ENCODE data around the gene AKAP6.

GRCh38 chr14:32426028-32426427 lies 96.9 kb downstream of the AKAP6 start:
- TF ChIP-seq, protein P1, sequence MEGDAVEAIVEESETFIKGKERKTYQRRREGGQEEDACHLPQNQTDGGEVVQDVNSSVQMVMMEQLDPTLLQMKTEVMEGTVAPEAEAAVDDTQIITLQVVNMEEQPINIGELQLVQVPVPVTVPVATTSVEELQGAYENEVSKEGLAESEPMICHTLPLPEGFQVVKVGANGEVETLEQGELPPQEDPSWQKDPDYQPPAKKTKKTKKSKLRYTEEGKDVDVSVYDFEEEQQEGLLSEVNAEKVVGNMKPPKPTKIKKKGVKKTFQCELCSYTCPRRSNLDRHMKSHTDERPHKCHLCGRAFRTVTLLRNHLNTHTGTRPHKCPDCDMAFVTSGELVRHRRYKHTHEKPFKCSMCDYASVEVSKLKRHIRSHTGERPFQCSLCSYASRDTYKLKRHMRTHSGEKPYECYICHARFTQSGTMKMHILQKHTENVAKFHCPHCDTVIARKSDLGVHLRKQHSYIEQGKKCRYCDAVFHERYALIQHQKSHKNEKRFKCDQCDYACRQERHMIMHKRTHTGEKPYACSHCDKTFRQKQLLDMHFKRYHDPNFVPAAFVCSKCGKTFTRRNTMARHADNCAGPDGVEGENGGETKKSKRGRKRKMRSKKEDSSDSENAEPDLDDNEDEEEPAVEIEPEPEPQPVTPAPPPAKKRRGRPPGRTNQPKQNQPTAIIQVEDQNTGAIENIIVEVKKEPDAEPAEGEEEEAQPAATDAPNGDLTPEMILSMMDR (IDR thresholded peaks at IDR 0.05 in 2 of 3, conservative IDR thresholded peaks at IDR 0.05 in 1 of 3; ENCODE audit: borderline replicate concordance in 1 of 3, insufficient read depth in 1 of 3, low read depth in 2 of 3, low read length in 2 of 3) = no peak
- TF ChIP-seq SP1 (IDR thresholded peaks at IDR 0.05; ENCODE audit: low read depth) = no peak
- TF ChIP-seq EZH2 (IDR thresholded peaks at IDR 0.05) = no peak
- TF ChIP-seq YY1 (IDR thresholded peaks at IDR 0.05; ENCODE audit: extremely low read depth, insufficient replicate concordance, low read depth, low read length) = no peak
- TF ChIP-seq REST (IDR thresholded peaks at IDR 0.05; ENCODE audit: low read depth) = no peak
- no peak for TF ChIP-seq SIN3A (IDR thresholded peaks at IDR 0.05; ENCODE audit: low read depth)
- TF ChIP-seq SRF (IDR thresholded peaks at IDR 0.05; ENCODE audit: low read depth) = no peak
- TF ChIP-seq POLR2AphosphoS5 (IDR thresholded peaks at IDR 0.05; ENCODE audit: low read depth, low read length) = no peak
